Right lung (tissue), 5 donors: Measurements from ENCODE around the gene KCNN3. TPM values are rescaled to one million over a fixed set of nuclear protein-coding genes. Genes with fewer than 3 reads are reported as not detected.

Experiments used
- DNase-seq, 2 donors: peaks; one replicate each; pipeline ENCODE4 v3.0.0-alpha.2; 2013
- polyA plus RNA-seq, 5 donors: library from polyadenylated mRNA; unstranded; fragments of 120-200 nt; gene quantifications; one replicate each; pipeline versions ENCODE4 v1.2.1 to v1.2.3, GENCODE V29; 2013; ENCODE audit warnings: inconsistent platforms in 1 of 5, low replicate concordance in 1 of 5; ENCODE audit not compliant: insufficient read length in 5 of 5, insufficient read depth in 1 of 5

The KCNN3 gene
- polyA plus RNA-seq, 5 donors, result 1.8 to 3.2 (median 2.3) TPM

DNA sequence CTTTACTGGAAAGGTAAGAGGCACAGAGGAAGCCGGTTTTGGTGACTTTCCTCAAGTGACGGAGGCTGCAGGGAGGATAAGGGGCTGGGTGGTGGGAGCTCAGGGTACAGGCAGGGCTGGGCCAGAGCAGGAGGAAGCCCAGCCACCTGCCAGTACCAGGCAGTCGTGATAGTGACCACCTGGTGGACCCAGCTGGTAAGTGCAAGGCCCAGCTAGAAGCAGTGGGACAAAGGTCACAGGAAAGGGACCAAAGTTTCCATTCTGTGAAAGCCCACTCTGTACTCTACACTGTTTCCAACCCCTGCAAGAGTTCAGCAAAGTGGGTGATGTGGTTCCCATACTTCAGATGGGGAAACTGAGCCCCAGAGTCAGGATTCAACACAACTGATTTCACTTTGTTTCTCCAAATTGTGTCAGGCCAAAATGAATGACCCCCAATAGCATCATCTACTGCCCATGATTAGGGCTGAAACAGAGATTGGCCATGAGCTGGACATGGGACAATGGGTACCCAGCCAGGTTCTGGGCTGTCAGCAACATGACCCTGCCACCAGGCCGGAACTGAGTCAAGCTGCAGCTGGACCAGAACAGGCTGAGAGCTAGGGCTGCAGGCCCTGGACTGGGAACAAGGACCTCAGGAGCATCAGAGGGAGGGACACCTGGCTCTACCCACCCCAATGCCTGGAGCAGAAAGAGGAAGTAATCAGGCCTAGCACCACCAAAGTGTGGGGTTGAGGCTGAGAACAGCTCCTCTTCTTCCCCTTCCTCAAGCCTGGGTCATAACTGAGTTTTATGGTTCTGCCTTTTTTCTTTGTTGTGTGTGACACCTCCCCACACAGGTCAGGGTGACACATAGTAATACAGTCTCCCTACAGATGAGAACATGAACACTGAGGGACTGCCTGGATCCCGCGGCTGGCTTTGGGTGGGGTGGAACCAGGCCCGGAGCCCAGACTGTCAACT, 50.2 kb downstream of the KCNN3 start:
- no peak for DNase-seq

DNA sequence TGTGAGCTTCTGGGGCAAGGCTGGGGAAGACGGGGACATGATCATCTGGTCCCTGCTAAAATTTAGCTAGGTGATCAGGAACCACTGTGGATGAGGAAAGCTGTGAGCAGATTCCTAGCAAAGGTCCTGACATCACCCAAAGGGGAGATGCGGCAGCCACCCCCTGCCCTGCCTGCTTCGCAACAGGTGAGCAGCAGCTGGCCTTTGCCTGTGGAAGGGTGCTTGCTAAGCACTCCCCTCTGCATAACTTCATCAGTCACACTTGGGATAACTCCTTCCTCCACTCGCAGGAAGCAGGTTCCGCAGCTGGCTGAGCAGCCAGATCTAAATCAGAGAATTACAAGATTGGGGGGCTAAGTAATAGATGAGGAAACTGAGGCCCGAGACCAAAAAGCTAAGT, 51.2 kb downstream of the KCNN3 start:
- no peak for DNase-seq

DNA sequence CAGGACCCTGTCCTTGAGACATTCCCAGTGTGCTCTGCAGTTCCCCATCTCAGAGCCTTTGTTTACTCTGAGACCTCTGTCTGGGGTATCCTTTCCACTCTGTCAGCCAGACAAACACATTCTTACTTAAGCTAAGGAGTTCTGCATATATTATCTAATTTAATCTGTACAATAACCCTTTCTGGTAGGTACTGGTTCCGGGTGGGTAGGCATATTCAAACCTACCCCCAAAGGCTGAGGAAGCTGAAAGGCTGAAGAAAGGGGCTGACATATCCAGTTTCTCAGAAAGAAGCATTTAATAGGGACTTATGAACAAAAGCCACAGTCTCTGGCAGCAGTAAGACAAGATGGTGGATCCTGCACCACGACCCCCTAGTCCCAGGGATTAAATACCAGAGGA, 53.1 kb downstream of the KCNN3 start:
- no peak for DNase-seq

DNA sequence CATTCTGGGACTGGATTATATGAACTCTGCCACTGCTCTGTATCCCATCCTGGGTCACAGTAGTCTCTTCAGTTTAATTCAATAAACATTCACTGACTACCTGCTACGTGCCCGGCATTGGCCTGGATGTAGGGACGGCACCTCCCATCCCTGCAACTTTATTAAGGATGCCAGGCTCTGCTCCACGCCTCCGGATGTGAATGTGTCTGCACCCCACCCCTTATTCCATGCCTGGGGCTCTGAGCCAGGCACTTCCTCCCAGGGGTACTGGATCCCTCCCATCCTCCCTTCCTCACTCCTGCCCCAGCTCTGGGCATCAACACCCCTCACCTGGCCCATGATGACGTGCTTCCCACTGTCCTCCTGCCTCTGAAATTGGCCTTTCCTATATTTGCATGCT, 53.7 kb downstream of the KCNN3 start:
- DNase-seq, result no peak

DNA sequence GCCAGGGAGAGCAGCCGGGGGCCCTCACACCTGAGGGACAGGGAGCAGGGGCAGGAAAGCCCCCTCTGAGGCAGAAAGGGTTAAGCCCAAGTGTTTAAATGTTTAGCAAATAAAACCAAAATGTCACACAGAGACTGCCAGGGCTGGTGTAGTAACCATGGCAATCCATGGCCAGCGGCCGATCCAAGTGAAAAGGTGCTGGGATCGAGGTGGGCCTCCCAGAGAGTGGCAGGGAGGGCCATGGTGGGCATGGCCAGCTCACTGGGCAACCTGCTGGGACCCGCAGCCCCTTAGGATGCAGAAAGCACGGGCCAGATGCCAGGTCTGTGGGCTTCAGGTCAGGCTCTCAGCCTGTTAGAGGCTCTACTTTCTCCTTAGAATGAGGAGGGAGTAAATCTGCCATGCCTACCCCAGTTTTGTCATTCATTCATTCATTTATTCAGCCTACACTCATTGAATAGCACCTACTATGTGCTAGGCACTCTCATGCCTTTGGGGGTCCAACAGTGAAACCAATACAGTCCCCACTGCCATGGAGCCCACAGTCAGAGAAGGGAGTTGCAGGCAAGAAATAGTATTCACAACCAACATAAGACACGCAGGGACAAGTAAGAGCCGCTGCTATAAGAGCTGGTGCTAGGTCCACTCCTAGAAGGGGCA, 56.1 kb downstream of the KCNN3 start:
- no peak for DNase-seq

DNA sequence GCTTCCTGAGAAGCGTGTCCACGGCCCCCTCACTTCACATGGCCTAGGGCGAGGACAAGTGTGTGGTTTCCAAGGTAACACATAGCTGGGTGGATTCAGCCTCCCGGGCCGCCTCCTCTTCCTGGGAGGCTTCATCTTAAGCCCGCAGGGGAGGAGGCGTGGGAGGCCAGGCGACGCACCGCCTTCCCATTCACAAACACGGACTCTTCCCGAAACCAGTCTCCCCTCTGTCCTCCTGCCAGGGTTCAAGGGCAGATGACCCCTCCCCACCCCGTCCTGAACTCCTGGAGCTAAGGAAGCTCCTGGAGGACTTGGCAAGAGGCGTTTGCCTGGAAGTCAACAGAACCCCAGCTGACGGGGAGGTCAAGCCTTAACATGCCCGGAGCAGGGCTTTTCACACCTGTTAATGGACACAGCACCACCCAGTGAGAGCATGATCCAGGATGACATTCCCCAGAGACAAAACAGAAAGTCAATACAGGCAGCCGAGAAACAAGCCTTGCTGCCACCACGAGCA, 56.7 kb downstream of the KCNN3 start:
- peak in 1 of 2 donors; percentile 20 for DNase-seq

DNA sequence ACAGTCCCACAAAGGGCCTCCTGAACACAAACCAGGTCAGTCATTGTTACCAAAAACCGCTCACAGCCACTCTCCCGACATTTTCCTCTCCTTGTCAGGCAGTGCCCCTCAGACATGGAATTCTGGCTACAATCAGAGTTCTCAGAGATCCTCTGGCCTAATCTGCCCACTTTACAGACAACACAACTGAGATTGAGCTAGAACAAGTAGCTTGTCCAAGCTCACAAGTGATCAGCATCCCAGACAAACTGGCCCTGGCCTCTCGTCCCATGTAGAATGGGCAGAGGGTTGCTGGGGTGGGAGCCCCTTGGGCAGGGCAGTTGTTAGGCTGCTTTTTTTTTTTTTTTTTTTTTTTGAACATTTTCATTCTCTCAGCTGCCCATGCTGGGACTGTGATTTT, 57.2 kb downstream of the KCNN3 start:
- no peak for DNase-seq

DNA sequence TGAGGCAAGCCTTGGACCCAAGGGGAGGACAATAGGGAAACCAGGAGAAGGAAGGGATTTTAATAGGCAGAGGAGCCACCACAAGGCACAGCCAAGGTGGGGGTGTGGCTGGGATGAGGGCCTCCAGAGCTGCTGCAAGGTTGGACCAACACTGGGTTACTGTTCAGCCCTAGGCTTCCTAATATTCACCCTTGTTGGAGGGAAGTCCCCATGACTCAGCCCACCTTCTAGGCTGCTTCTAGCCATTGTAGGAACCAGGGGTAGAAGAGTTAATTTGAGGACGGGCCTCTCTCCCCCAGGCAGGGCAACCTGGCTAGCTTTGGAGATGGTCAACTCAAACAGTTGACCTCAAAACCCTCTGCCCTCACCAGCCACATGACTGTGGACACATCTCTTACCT, 59.5 kb downstream of the KCNN3 start:
- DNase-seq, result no peak

DNA sequence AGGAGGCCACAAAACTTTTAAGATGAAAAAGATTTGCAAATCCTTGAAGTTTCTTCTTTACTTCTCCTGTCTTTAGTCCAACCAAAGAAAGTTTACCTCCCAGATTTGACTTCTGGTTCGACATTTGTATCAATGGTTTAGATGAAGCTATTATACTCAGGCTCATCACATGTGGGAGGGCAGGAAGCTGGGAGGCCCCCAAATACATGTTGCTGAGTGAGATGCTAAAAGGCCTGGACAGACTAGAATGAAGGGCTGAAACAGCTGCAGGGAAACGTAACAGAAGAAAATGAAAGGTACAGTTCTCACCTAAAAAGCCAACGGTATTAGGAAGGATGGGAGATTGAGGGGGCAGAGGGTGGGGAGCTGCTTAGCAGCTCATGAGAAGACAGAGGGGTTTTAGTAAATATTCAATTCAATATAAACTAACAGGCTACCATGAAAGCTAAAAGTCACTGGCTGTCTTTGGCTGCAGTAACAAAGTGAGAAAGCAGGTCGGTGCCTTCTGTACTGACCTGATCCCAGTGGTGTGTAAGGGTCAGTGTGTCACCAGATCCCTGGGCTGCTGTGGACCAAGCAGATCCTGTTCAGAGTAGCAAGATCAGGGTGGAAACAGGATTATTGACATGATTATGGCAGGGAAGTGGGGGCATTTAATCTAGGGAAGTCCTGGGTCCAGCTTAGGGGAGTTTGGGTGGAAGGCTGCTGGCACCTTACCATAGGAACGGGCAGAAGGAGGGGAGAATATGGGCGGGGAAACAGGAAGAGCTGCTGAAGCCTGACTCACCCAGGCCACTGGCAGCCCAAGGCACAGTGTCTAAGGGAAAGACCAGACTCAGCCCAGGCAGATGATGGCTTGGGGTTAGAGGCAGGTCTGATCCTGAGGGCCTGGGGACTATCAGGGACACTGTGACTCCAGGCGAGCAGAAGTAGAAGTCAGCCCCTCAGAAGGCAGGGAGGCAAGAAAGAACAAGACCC, 60.4 kb downstream of the KCNN3 start:
- no peak for DNase-seq

DNA sequence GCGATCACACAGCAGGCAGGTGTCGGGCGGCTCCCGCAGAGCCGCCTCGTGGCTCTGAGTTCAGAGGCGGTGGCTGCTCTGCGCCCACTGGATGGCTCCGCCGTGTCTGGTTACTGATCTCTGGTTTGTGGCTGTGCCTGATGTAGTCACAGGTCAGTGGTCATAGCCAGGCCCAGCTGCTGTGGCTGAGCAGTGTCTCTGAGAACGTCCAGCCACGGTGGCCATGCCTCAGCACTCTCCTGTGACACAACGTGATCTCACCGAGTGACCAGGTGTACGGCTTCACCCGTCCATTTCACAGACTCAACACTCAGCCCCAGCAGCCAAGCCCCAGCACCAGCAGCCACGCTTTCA, 61.2 kb downstream of the KCNN3 start:
- DNase-seq, result no peak

DNA sequence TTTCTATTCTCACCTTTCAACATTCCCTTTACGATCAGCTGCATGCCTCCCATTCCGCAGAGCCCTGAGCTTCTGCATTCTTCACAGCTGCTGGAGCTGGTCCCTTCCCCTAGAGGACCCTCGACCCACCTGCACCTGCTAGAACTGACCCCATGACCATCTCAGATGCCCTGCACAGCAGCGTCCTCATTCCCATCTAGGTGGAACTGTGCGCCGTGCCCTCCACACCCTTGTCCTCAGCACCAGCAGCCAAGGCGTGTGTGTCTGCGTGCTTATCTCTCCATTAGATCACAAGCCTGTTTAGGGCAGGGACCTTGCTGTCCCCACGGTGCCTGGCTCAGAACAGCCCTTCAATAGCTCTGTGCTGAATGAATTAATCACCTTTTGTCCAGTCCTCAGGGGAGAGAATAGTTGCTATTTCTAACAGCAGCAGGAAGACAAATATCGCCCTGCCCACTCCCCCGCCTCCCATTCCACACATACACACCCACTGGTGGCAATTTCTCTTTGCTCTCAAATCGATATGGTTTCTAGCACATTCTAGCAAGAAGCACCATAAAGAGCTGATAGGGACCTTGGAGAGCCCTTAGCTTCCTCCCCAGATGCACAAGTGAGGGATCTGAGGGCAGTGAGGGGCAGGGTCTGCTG, 61.7 kb downstream of the KCNN3 start:
- DNase-seq, result no peak

DNA sequence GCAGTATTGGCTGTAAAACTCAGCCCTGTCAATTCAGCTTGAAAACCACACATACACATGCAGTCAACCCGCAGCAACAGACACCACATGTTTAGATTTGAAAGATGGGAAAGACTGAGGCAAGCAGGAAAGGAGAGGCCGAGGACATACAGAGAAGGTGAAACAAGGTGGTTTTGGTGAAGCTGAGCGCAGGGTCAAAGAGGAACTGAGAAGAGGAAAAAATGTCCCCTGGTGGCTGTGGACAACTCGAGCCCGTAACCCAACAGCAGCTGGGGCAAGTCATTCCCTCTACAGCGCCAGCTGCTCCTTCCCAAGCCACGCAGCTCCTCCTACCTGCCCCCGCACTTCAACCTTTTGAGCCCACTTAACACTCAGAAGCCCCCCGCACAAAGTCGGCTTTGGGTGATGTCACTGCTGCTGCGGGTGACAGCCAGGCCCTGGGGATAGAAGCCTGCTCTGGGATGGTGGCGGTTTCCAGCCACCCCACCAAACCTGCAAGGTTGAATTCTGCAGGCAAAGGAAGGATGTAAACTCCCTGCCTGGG, 63.0 kb downstream of the KCNN3 start:
- no peak for DNase-seq

DNA sequence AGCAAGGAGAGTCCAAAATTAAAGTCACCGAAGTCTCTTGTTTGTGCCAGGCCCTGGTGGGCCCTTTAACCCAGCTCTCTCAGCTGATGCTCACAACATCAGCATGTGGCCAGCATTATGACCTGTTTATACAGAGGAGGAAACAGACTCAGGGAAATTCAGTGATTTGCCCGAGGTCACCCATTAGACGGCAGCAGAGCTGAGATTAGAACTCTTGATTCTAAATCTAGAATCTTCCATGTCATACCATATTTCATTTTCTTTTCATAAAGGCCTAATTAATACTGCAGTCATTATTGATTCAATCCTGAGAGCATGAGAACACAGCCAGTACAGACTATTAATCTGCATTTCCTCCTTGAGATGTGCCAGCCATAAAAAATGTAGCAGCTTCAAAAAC, 63.7 kb downstream of the KCNN3 start:
- DNase-seq, result no peak

DNA sequence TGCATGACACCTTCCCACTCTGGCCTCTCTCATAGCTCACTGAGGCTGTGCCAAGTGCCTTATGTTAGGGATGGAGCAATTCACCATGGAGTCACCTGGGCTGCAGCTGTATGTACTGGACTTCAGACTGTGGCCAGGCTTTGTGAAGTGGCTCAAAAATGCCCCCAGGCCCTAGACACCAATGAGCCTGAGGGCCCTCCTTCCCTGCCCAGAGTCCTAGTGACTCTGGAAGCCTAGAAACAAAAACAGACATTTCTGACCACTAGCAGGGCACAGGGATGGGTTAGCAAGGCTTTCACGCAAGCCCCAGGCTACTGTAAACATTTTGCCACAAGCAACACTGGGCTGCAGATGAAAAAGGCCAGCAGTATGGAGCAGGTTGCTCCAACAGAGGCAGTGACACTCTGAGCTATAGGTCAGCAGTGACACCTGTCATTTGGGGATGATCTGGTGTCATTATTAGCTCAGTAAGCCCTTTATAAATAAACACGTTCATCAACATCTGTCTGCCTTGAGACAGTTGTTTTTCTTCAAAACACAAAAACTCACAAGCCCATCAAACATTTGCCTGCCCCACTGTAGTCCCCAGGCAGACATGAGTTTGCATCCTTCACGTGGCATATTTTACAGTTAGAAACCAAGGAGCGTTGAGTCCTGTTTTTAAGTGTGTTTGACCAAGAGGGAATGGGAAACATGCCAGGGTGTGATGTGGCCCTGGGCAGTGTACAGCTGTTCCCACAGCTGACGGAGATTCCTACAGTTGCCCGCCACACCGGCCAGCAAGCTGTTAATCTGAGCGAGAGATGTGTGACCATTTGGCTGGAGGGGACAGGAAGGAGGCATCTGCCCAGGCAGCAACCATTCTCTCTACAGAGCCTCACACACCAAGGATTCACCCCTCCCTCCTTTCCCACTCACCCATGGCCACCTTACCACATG, 66.8 kb downstream of the KCNN3 start:
- DNase-seq, result no peak

DNA sequence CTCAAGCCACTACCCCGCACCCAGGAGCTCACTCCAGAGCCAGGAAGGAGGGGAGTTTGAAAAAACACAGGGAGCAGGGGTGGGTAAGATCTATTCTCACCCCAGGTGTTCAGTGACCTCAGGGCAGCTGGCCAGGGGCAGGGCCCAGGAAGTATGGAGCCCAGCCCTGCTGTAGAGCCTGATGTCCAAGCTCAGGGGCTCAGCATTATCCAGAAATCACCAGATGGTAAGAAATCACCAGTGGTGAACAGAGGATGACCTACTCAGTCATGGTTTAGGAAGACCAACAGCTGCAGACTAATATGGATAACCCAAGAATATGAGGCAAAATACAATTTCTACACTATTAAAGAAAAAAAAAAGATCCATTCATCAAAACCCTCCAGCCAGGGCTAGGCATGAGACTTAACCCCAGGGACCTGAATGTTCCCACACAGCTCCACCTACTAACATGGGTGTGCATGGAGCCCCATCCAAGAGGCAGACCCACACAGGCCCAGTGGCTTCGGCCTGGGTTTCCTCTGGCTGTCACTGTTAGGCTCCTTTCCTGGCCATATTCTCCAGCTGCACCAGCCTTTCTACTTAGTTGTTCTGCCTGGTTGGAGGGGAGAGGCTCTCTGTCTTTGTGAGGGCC, 67.6 kb downstream of the KCNN3 start:
- no peak for DNase-seq

DNA sequence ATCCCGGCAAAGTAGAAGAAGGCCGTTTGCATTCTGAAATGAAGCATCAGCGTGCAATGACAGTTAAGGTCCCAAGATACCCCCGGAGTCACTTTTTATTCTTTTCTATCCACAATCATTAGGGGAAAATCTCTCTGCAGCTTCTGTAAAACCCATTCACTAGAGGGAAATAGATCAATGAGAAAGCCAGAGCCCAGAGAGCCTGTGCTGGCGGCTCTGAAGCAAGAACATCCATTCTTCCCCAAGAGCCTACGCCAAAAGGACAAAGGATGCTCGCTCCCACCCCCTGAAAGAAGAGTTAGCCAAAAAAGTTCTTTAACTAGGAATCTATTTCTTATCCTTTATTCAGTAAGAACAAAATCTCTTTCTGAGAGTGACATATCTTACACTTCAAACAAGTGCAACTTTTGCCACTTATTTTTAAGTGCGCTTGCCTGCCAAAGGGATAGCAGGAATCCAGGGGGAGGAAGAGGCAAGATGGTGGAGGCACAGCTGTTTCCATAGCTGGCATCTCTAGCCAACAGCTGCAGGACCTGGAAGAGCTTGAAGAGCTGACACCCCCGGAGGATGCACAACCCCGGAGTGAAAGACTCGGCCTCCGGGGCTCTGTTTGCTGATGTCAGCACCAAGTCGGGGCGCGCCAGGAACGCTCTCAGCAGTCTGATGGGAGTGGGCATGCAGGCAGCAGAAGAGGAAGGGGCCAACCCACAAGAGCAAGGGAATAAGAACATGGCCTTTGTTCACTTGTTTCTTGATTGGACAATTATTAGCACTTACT, 68.7 kb downstream of the KCNN3 start:
- no peak for DNase-seq

DNA sequence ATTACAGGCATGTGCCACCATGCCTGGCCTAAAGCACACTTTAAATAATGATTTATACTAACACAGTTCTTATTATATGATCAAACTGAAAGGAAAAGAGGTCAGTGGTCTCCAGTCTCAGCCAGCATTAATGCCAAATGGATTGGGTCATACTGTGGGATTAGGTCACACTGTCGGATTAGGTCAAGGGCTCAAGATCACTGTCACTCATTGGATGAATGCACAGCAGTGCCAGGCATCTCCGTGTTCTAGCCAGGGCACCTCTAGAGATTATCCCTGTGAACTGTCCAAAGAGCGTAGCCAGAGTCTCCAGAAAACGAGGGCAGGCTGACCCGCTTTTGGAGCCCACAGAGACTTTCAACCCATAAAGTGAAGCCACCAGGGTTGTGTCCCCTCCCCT, 70.9 kb downstream of the KCNN3 start:
- DNase-seq, result no peak

DNA sequence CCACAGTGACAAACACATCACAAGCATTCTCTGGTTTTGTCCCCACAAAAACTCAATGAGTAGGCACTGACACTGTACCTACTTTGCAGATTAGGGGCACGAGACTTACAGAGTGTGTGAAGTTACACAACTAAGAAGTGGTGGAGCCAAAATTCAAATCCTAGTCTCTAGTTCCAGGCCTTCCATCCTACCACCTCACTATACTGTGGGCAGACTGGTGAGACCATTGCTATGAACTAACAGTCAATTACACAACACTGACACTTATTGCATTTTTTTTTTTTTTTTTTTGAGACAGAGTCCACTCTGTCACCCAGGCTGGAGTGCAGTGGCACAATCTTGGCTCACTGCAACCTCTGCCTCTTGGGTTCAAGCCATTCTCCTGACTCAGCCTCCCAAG, 71.4 kb downstream of the KCNN3 start:
- no peak for DNase-seq

DNA sequence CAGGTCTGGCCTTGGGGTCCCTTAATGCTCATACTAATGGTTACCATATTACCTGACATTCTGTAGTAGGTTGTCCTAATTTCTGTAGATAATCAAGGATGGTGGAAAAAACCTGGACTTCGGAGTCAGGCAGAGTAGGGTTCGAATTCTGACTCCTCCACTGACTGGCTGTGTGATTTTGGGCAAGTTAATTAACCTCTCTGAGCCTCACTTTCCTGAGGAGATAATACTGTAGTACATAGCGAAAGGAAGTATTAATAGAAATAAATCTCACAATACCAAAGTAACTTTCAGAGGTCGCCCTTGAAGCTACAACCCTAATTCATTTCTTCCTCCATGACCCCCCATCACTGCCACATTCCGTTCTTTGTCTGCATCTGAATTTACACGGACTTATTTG, 72.9 kb downstream of the KCNN3 start:
- no peak for DNase-seq
